Activated CD8-positive, alpha-beta memory T cell treated with anti-CD3 and anti-CD28 coated beads for 48 hours (primary cell): Measurements from ENCODE around the gene LAPTM5.
A peak's percentile ranks its signal among the peaks of the same experiment; 100 is the strongest.
"Not testable (repeated sequence)": the region's sequence is repeated elsewhere in the genome, so short reads cannot be mapped to it uniquely, and the experiment has no call there.

Experiments
- DNase-seq, 3 experiments: peaks; one replicate each; pipeline ENCODE4 v3.0.0-alpha.2; 2020; ENCODE audit warnings: low read depth in 2 of 3, low spot score in 2 of 3

LAPTM5 gene

DNA sequence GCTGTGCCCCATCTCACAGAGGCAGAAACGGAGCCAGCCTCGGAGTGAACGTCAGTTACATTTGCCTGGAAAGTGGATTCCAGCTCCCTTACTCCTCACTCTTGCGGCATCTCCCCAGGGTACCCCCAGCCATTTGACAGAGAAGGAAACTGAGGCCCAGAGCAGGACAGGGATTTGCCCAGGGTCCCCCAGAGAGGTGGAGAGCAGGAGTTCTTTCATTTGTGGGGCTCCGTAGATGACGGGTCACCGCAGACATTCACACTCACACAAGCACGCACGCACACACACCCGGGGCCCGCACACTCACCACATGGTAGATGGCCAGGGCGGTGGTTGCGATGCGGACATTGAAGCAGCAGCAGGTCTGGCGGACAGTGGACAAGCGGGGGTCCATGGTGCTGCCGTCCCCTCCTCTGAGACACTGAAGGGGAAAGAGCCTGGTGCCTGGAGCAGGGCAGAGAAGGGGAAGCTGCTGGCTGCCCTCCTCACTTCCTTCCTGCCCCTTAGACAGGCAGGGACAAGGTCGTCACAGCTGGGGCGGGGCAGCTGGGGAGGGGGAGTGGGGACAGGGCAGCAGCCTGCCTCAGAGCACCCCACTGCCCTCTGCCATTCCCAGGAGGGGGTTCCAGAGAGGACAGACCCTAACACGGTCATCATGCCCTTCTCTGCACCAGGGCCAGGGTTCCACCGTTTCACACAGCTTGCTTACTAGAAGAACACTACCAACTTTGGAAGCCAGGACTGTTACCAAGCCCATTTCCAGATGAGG, at the start of gene LAPTM5:
Gene LAPTM5, minus strand, starts transcription at position 423 of the 769 bp plus-strand sequence. Its CDS starts 29 bp downstream, at position 394.
- DNase-seq: no peak

DNA sequence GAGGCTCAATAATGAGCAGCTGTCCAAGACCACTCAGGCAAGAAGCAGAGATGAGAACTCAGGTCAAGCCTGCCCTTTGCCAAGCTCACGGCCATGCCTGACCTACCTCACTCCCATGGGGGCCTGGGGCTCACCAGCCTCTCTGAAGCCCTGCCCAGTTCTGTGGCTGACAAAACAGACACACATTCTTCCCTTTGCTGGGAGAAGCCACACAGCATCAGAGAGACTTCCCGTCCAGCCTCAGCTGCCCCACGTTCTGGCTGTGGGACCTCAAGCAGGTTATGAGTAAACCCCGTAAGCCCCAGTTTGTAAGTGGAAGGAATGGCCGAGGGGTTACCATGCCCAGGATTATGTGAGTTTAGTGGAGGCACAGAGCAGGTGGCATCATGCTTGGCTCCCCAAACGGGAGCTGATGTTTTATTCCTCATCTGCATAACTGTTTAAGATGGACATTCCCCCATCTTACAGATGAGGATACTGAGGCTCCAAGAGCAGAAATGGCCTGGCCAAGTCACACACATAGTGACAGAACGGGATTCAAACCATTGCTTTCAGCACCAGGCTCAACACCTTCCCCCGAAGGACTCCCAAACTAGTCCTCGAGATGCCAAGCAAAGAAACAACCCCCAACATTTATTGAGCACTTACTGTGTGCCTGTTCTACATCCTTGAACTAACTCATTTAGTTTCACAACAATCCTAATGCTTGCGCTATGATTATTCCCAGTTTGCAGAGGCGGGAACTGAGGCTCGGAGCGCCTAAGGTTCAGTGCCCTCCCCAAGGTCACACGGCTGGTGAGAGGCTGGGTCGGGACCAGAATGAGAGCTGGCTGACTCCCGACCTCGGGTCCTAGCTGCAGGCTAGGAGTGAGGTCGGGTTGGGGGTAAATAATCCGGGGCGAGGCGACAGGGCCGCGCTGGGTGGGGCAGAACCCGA, 49.1 kb upstream of the LAPTM5 start:
- DNase-seq: no peak

GRCh38 chr1:30805304-30806003, 47.9 kb upstream of the LAPTM5 start:
- DNase-seq: no peak

DNA sequence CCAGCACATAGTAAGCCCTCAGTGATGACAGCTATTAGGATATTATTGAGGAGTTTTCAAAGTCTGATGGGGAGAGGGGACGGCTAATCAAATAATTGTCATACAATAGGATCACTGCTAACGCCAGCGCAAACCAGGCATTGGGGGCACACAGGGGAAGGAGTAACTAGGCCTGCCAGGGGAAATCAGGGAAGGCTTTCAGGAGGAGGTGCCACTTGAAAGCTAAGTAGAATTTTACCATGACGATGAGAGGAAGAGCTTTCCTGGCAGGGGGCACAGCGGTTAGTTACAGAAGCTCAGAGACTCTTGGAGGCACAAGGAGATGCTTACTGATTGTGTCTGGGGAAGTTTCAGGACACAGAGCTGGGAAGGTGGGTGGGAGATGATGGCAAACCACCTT, 47.2 kb upstream of the LAPTM5 start:
- DNase-seq: no peak

DNA sequence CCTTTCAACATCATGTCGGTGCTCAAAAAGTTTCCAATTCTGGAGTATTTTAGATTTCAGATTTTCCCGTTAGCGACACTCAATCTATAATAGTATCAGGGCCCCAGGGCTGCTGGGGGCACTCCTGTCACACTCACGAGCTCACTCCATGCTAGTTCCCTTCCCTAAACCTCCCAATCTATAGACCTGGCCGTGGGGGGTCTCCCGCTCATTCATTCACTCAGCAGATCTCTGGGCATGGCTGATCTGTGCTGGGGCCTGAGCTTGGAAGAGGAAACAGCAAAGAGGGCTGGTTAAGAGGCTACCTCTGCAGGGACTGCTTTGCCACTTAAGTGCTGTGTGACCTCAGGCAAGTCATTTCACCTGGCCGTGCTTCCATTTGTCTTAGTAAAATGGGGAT, 46.8 kb upstream of the LAPTM5 start:
- no peak for DNase-seq

- no peak for DNase-seq
Measured at GRCh38 chr1:30803562-30803961, 46.0 kb upstream of the LAPTM5 start.

DNA sequence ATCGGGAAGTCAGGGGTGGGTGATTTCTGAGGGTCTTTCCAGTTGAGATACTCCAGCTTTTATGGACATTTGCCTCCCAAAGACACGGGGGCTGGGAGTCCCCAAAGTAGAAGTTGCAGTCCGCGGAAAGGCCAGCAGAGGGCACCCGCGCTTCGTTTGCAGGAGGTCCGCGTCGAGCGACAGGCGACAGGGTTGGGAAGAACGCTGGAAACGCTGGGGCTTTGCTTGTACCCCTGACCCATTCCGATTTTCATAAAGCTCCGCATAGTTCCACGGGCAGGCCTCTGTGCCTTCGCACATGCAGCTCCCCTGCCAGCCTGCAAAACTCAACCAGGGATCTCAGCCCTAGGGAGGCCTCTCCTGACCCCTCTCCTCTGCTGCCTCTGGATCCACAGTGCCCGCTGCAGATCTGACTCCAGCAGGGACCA, 44.2 kb upstream of the LAPTM5 start:
- DNase-seq: peak; percentile 45 to 88 (median 85)

GRCh38 chr1:30799233-30799511, 41.6 kb upstream of the LAPTM5 start:
- no peak for DNase-seq

DNA sequence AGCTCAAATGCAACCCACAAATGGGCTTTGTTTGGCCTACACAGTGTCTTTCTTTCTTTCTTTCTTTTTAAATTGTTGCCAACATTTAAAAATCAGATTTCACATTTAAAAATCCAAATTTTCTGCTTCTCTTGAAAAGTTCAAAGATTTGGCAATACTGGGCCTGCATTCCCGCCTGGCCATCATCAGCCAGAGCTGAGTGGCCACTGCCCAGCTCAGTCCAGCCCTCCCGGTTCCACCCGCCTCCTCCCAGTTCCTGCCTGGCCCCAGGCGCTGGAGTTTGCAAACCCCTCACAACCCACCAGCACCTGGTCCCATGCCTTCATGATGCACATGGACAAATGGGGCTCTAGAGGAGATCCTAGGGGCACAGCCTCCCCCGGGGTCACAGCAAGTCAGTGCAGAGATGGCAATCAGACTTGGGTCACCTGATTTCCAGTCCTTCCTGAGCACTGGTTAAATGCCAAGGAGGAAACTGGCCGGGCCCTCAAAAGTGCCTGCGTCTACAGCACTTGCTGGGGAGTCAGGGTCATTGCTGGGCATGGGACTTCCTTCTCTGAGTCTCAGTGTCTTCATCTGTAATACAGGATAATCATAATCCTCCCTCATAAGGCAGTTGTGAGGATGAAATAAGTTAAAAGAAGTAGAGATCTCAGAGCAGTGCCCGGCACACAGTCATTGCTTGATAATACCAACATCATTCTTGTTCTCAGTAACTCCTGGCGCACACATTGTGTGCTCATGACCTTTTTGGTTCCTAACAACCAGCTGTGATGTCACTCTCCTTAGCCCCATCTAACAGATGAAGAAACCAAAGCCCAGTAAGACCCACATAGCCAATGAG, 41.0 kb upstream of the LAPTM5 start:
- no peak for DNase-seq

- no peak for DNase-seq
Measured at GRCh38 chr1:30795026-30795425, 37.5 kb upstream of the LAPTM5 start.

DNA sequence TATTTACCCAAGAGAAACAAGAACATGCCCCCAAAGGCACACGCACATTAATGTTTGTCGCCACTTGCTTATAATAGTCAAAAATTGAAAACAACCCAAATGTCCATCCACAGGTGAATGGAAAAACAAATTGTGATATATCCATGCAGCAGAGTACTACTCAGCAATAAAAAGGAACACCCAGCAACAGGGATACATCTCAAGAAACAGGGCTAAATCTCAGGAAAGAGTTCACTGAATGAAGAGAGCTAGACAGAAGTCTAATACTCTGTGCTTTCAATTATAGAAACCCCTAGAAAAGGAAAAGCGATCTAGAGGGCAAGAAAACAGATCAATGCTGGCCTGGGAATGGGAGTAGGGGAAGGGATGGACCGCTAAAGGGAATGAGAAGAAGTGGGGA, 36.7 kb upstream of the LAPTM5 start:
- no peak for DNase-seq

DNA sequence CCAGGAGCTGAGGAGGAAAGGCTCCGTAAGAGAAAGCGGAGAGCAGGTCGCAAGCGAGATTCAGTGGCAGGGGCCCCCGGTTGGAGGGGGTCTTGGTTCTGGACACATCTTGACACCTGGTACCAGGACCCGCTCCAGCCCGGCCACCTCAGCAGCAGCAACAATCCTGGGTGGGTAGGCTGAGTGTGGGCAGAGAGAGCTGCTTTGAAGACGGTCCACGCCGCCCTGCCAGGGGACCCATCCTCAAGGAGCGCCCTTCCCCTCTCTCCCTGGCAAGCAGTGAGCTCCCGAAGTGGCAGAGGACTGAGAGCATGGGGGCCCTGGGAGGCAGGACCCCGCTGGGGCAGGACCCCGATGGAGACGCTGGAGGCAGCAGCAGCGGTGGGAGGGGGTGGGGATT, 35.6 kb upstream of the LAPTM5 start:
- no peak for DNase-seq

- DNase-seq: no peak
Measured at GRCh38 chr1:30791868-30792267, 34.3 kb upstream of the LAPTM5 start.

GRCh38 chr1:30790850-30791778, 33.5 kb upstream of the LAPTM5 start:
- DNase-seq: no peak

DNA sequence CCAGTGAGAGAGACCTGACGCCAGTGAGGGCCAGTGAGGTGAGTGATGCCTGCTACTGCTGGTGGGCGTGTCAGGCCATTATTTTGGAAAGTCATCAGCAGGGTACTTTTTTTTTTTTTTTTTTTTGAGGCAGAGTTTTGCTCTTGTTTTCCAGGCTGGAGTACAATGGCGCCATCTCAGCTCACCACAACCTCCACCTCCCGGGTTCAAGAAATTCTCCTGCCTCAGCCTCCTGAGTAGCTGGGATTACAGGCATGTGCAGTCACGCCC, 32.6 kb upstream of the LAPTM5 start:
- not testable (repeated sequence) for DNase-seq

DNA sequence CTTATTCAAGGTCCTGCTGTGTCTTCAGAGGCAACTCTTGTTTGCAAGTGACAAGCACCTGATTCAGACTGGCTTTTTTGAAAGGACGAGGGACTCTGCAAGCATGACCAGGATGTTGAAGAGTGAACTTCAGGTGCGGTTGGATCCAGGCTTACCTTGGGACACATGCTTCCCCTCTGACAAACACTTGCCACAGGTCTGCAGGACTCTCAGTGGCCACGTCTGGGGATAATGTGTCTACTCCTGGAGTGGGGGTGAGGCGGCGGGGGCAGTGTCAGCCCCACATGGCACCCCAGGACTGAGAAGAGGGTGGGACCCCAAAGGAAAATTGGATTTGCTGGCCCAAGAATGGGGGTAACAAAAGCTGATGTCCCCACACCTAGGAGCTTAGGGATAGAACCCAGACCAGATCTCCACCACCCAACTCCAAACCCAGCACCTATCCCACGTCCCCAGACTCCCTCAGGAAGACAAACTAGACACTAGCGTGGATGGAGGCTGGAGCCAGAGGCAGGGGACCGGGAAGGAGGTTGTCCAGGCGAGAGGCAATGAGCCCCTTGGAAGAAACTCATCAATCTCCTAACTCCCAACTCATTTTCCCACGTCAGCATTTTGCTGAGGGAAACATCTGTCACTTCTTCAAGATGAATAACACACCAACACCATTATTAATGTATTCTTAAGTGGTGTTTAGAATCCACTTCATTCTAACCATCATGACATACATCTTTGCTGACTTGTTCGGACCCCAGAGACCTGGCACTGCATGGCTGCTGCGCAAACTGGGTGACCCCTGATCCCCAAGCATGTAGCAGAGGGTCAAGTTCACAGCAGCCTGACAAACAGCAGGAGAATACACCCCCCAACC, 32.0 kb upstream of the LAPTM5 start:
- DNase-seq: no peak

DNA sequence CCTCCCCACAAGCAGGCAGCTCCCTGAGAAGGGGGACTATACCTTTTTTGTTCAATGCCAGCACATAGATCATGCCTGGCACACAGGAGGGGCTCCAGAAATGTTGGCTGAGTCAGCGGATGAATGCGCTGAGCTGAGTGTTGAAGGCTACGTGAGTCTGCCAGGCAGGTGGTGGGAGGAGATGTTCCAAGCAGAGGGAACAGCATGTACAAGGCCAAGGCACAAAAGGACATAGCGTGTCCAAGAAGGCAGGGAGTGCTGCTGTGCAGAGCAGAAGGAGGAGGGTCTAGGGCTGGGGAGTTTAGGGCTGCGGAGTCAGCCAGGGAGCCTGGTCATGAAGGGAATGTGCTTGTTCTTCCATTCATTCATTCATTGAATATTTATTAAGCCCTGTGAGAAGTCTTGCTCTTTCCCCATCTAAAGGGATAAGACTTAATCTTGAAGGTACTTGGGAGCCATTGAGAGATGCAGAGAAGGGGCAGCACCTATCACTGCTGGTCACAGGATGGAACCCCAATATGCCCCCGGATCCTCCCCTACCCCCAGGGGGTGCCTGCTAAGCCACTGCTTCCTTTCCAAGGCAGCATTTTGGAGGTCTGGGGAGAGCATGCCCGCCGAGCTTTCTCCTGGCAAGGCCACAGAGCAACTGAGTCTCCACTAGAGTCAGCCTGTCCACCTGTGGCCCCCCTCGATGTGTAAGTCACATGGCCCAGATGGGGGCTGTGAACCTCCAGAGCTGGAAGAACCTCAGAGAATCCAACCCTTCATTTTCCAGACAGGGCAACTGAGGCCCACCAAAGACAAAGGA, 31.2 kb upstream of the LAPTM5 start:
- no peak for DNase-seq

- no peak for DNase-seq
Measured at GRCh38 chr1:30787856-30788495, 30.4 kb upstream of the LAPTM5 start.
